ENCODE results near the gene CFAP52.
"Not testable (repeated sequence)": the region's sequence is repeated elsewhere in the genome, so short reads cannot be mapped to it uniquely, and the experiment has no call there.

Gene CFAP52

GRCh38 chr17:9622961-9623360 is 46.5 kb downstream of the CFAP52 start:
- no peak for DNase-seq (ENCODE audit: low read depth)
- H3K4me3 ChIP-seq (ENCODE audit: low read length), result no peak overlapping the region
- no peak for TF ChIP-seq CTCF (IDR thresholded peaks at IDR 0.05; ENCODE audit: insufficient read depth, low read depth, low read length, missing control alignments)

- DNase-seq (ENCODE audit: low read depth), result no peak
- no peak overlapping the region for H3K4me3 ChIP-seq (ENCODE audit: low read length)
- peak; percentile 23 for TF ChIP-seq CTCF (IDR thresholded peaks at IDR 0.05; ENCODE audit: insufficient read depth, low read depth, low read length, missing control alignments)
These were observed 52.1 kb downstream of the CFAP52 start for GRCh38 chr17:9628509-9628908.

DNA sequence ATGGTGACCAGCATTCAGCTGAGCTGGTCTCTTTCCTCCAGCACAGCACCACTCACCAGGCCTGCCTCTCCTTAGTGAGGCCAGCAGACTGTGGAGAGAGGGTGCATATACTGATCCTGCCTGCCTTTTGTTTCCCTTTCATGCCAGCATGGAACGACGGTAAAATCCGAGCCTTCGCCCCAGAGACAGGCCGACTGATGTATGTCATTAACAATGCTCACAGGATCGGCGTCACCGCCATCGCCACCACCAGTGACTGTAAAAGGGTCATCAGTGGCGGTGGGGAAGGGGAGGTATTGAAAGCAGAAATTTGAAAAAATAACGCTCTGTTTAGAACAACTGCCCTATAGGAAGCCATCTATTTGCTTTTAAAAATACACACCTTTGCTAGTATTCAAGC is 56.3 kb downstream of the CFAP52 start:
- no peak overlapping the region for H3K4me3 ChIP-seq (ENCODE audit: low read length)
- no peak for DNase-seq (ENCODE audit: low read depth)
- no peak for TF ChIP-seq CTCF (IDR thresholded peaks at IDR 0.05; ENCODE audit: insufficient read depth, low read depth, low read length, missing control alignments)

GRCh38 chr17:9635340-9635739 is 58.9 kb downstream of the CFAP52 start:
- DNase-seq (ENCODE audit: low read depth), result no peak
- H3K4me3 ChIP-seq (ENCODE audit: low read length), result no peak overlapping the region
- TF ChIP-seq CTCF (IDR thresholded peaks at IDR 0.05; ENCODE audit: insufficient read depth, low read depth, low read length, missing control alignments), result no peak

- DNase-seq (ENCODE audit: low read depth), result no peak
- TF ChIP-seq CTCF (IDR thresholded peaks at IDR 0.05; ENCODE audit: insufficient read depth, low read depth, low read length, missing control alignments), result no peak
- H3K4me3 ChIP-seq (ENCODE audit: low read length), result no peak overlapping the region
These were observed 60.1 kb downstream of the CFAP52 start for GRCh38 chr17:9636501-9636900.

- not testable (repeated sequence) for DNase-seq (ENCODE audit: low read depth); H3K4me3 ChIP-seq (ENCODE audit: low read length)
These were observed 63.9 kb downstream of the CFAP52 start for GRCh38 chr17:9640388-9640787.

DNA sequence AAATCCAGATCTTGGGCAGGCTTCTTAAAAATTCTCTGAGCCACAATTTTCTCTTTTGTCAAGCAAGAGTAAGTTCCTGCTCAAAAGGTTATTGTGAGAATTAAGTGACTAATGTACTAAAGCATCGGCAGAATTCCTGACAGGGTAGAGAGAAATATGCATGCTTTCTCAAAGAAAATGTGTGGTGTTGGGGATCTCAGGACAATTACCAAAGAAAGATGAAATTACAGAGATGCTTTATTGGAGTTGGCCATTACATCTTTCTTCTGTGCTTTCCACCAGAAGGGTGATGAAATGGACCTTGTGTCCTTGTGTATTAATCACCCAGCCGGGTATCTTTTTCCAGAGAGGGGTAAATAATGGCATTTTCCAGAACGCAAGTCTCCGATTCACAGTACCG is 67.2 kb downstream of the CFAP52 start:
- no peak overlapping the region for H3K4me3 ChIP-seq (ENCODE audit: low read length)
- no peak for DNase-seq (ENCODE audit: low read depth)
- no peak for TF ChIP-seq CTCF (IDR thresholded peaks at IDR 0.05; ENCODE audit: insufficient read depth, low read depth, low read length, missing control alignments)

Measured in epithelial cell of esophagus (primary cell).